Measurements from ENCODE around the gene CHST8. TPM values are rescaled to one million over a fixed set of nuclear protein-coding genes. Genes with fewer than 3 reads are reported as not detected.
"Not testable (repeated sequence)": the region's sequence is repeated elsewhere in the genome, so short reads cannot be mapped to it uniquely, and the experiment has no call there.

Gene CHST8
- polyA plus RNA-seq, 3 donors: 0.56 to 1.2 (median 0.91) TPM

GRCh38 chr19:33683881-33684537, 62.3 kb downstream of the CHST8 start:
- no peak overlapping the region for H3K27ac ChIP-seq (ENCODE audit: low read depth, low read length)
- 15 to 21% (median 18%) methylated on average over 22 to 24 of the region's 24 CpGs for WGBS, 3 donors

- 11 to 27% (median 23%) methylated on average over 42 of the region's 42 CpGs for WGBS, 3 donors
- H3K27ac ChIP-seq (ENCODE audit: low read depth, low read length): no peak overlapping the region
Measured at GRCh38 chr19:33684538-33685232, 62.9 kb downstream of the CHST8 start.

- 79 to 87% (median 86%) methylated on average over 6 of the region's 6 CpGs for WGBS, 3 donors
Measured at GRCh38 chr19:33685541-33685940, 63.8 kb downstream of the CHST8 start.

GRCh38 chr19:33686262-33686661, 64.5 kb downstream of the CHST8 start:
- 73 to 82% (median 80%) methylated on average over 8 of the region's 8 CpGs for WGBS, 3 donors

More at GRCh38 chr19:33685541-33685940, 63.8 kb downstream of the CHST8 start:
- H3K27ac ChIP-seq (ENCODE audit: low read depth, low read length): no peak overlapping the region

GRCh38 chr19:33686687-33687480, 65.1 kb downstream of the CHST8 start:
- no peak overlapping the region for H3K27ac ChIP-seq (ENCODE audit: low read depth, low read length)
- 76 to 78% (median 78%) methylated on average over 24 of the region's 24 CpGs for WGBS, 3 donors

More at GRCh38 chr19:33686262-33686661, 64.5 kb downstream of the CHST8 start:
- no peak overlapping the region for H3K27ac ChIP-seq (ENCODE audit: low read depth, low read length)

GRCh38 chr19:33687481-33688170, 65.9 kb downstream of the CHST8 start:
- no peak overlapping the region for H3K27ac ChIP-seq (ENCODE audit: low read depth, low read length)
- 68 to 74% (median 72%) methylated on average over 17 of the region's 17 CpGs for WGBS, 3 donors

GRCh38 chr19:33688171-33688992, 66.6 kb downstream of the CHST8 start:
- WGBS, 3 donors: 68 to 76% (median 75%) methylated on average over 12 of the region's 12 CpGs

GRCh38 chr19:33689138-33689746, 67.5 kb downstream of the CHST8 start:
- 77 to 86% (median 84%) methylated on average over 18 of the region's 18 CpGs for WGBS, 3 donors
- no peak overlapping the region for H3K27ac ChIP-seq (ENCODE audit: low read depth, low read length)

More at GRCh38 chr19:33688171-33688992, 66.6 kb downstream of the CHST8 start:
- no peak overlapping the region for H3K27ac ChIP-seq (ENCODE audit: low read depth, low read length)

- 56 to 69% (median 60%) methylated on average over 5 of the region's 5 CpGs for WGBS, 3 donors
Measured at GRCh38 chr19:33689868-33690267, 68.1 kb downstream of the CHST8 start.

GRCh38 chr19:33690378-33691029, 68.8 kb downstream of the CHST8 start:
- WGBS, 3 donors: 61 to 85% (median 81%) methylated on average over 19 to 20 of the region's 20 CpGs
- H3K27ac ChIP-seq (ENCODE audit: low read depth, low read length): no peak overlapping the region

More at GRCh38 chr19:33689868-33690267, 68.1 kb downstream of the CHST8 start:
- no peak overlapping the region for H3K27ac ChIP-seq (ENCODE audit: low read depth, low read length)

- no peak overlapping the region for H3K27ac ChIP-seq (ENCODE audit: low read depth, low read length)
- 75 to 83% (median 82%) methylated on average over 12 of the region's 12 CpGs for WGBS, 3 donors
Measured at GRCh38 chr19:33691030-33691427, 69.3 kb downstream of the CHST8 start.

- WGBS, 3 donors: 63 to 69% (median 64%) methylated on average over 7 of the region's 7 CpGs
- no peak overlapping the region for H3K27ac ChIP-seq (ENCODE audit: low read depth, low read length)
Measured at GRCh38 chr19:33691736-33692135, 70.0 kb downstream of the CHST8 start.

GRCh38 chr19:33693678-33694077, 71.9 kb downstream of the CHST8 start:
- 67 to 79% (median 70%) methylated on average over 3 of the region's 3 CpGs for WGBS, 3 donors
- no peak overlapping the region for H3K27ac ChIP-seq (ENCODE audit: low read depth, low read length)

- 87 to 95% (median 92%) methylated on average over 3 of the region's 3 CpGs for WGBS, 3 donors
- not testable (repeated sequence) for H3K27ac ChIP-seq (ENCODE audit: low read depth, low read length)
Measured at GRCh38 chr19:33695547-33695946, 73.8 kb downstream of the CHST8 start.

GRCh38 chr19:33697766-33698165, 76.0 kb downstream of the CHST8 start:
- no peak overlapping the region for H3K27ac ChIP-seq (ENCODE audit: low read depth, low read length)
- 81 to 88% (median 88%) methylated on average over 9 of the region's 9 CpGs for WGBS, 3 donors

- WGBS, 3 donors: 72 to 77% (median 72%) methylated on average over 14 of the region's 14 CpGs
- H3K27ac ChIP-seq (ENCODE audit: low read depth, low read length): no peak overlapping the region
Measured at GRCh38 chr19:33698576-33699435, 77.1 kb downstream of the CHST8 start.

Data from adipose tissue (tissue), 3 donors.